ENCODE results near the gene RAD51B.

The RAD51B gene

GRCh38 chr14:68357777-68358176, 538.2 kb downstream of the RAD51B start:
- ChIA-PET POLR2A (ENCODE audit: low non-redundant PET) (interaction anchor here (0.7 kb wide), 1 partner anchor 18 kb away, joined by 3 read pairs; no protein-coding TSS in a partner anchor), CTCF (no interaction called here)
- TF ChIP-seq CTCF (conservative IDR thresholded peaks at IDR 0.05; ENCODE audit: low read depth), result no peak
- DNase-seq (ENCODE audit: low spot score), result no peak
- H3K27ac ChIP-seq, result no peak overlapping the region

- no peak for DNase-seq (ENCODE audit: low spot score)
- POLR2A ChIA-PET (ENCODE audit: low non-redundant PET), result interaction anchor here (0.7 kb wide), 1 partner anchor 18 kb away, joined by 3 read pairs; no protein-coding TSS in a partner anchor
- no peak overlapping the region for H3K27ac ChIP-seq
- TF ChIP-seq CTCF (conservative IDR thresholded peaks at IDR 0.05; ENCODE audit: low read depth), result no peak
- CTCF ChIA-PET, result interaction anchor here (0.7 kb wide), 1 partner anchor 417 kb away, joined by 3 read pairs; no protein-coding TSS in a partner anchor
Measured at GRCh38 chr14:68358500-68358899, 538.9 kb downstream of the RAD51B start.

GRCh38 chr14:68359022-68359836, 539.6 kb downstream of the RAD51B start:
- no peak for TF ChIP-seq CTCF (conservative IDR thresholded peaks at IDR 0.05; ENCODE audit: low read depth)
- H3K27ac ChIP-seq, result no peak overlapping the region
- ChIA-PET POLR2A (ENCODE audit: low non-redundant PET) (no interaction called here), CTCF (interaction anchor here (0.7 to 0.8 kb wide), 2 partner anchors 136 to 418 kb away, joined by 3 to 5 read pairs; no protein-coding TSS in a partner anchor)
- no peak for DNase-seq (ENCODE audit: low spot score)

GRCh38 chr14:68359837-68360552, 540.4 kb downstream of the RAD51B start:
- H3K27ac ChIP-seq, result peak overlapping the region; percentile 47
- ChIA-PET CTCF (interaction anchor here (0.8 kb wide), 1 partner anchor 137 kb away, joined by 5 read pairs; no protein-coding TSS in a partner anchor), POLR2A (ENCODE audit: low non-redundant PET) (no interaction called here)
- peak; percentile 34 for DNase-seq (ENCODE audit: low spot score)
- TF ChIP-seq CTCF (conservative IDR thresholded peaks at IDR 0.05; ENCODE audit: low read depth), result no peak

- TF ChIP-seq CTCF (conservative IDR thresholded peaks at IDR 0.05; ENCODE audit: low read depth), result no peak
- POLR2A ChIA-PET (ENCODE audit: low non-redundant PET), result no interaction called here
- no peak overlapping the region for H3K27ac ChIP-seq
- DNase-seq (ENCODE audit: low spot score), result no peak
- CTCF ChIA-PET, result no interaction called here
Measured at GRCh38 chr14:68361231-68361630, 541.7 kb downstream of the RAD51B start.

- H3K27ac ChIP-seq, result no peak overlapping the region
- no peak for DNase-seq (ENCODE audit: low spot score)
- TF ChIP-seq CTCF (conservative IDR thresholded peaks at IDR 0.05; ENCODE audit: low read depth), result no peak
- ChIA-PET CTCF (no interaction called here), POLR2A (ENCODE audit: low non-redundant PET) (no interaction called here)
Measured at GRCh38 chr14:68362846-68363245, 543.3 kb downstream of the RAD51B start.

Data from RWPE1 (cell line).